ENCODE data around the gene ABCA6.

DNA sequence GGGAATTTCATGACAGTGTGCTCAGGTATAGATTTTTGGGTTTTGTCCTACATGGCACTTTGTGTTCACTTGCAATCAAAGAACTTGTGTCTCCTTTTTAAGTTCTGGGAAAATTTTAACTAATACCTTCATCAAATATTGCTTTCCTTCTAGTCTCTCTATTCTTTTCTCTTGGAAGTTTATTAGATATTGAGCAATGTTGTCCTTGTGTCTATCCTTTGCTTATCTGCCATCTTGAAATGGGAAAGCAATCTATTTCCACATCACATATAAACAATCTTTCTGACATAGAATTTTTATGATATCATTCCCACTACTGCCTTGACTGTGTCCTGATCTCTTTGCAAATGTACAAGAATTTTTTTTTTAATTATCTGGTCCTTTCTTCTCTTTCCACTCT is 76.6 kb downstream of the ABCA6 start:
- TF ChIP-seq TAF1 (IDR thresholded peaks at IDR 0.05; ENCODE audit: borderline replicate concordance, insufficient read depth, low read length) (no peak), POLR2AphosphoS5 (IDR thresholded peaks at IDR 0.05; ENCODE audit: low read depth, low read length) (no peak), FOXP2 (optimal IDR thresholded peaks at IDR 0.05; ENCODE audit: borderline replicate concordance, extremely low read depth, extremely low read length, insufficient read depth) (no peak), SIN3A (IDR thresholded peaks at IDR 0.05; ENCODE audit: borderline replicate concordance, insufficient read depth, low read length) (no peak)
- TF ChIP-seq, protein P1, sequence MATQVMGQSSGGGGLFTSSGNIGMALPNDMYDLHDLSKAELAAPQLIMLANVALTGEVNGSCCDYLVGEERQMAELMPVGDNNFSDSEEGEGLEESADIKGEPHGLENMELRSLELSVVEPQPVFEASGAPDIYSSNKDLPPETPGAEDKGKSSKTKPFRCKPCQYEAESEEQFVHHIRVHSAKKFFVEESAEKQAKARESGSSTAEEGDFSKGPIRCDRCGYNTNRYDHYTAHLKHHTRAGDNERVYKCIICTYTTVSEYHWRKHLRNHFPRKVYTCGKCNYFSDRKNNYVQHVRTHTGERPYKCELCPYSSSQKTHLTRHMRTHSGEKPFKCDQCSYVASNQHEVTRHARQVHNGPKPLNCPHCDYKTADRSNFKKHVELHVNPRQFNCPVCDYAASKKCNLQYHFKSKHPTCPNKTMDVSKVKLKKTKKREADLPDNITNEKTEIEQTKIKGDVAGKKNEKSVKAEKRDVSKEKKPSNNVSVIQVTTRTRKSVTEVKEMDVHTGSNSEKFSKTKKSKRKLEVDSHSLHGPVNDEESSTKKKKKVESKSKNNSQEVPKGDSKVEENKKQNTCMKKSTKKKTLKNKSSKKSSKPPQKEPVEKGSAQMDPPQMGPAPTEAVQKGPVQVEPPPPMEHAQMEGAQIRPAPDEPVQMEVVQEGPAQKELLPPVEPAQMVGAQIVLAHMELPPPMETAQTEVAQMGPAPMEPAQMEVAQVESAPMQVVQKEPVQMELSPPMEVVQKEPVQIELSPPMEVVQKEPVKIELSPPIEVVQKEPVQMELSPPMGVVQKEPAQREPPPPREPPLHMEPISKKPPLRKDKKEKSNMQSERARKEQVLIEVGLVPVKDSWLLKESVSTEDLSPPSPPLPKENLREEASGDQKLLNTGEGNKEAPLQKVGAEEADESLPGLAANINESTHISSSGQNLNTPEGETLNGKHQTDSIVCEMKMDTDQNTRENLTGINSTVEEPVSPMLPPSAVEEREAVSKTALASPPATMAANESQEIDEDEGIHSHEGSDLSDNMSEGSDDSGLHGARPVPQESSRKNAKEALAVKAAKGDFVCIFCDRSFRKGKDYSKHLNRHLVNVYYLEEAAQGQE (IDR thresholded peaks at IDR 0.05; ENCODE audit: insufficient read depth in 1 of 2, low read depth in 2 of 2, low read length in 2 of 2) = no peak

All from PFSK-1 (cell line).